Body of pancreas (tissue), 4 donors: ENCODE measurements around the gene ACKR2. TPM values are rescaled to one million over a fixed set of nuclear protein-coding genes. Genes with fewer than 3 reads are reported as not detected.
A peak's percentile ranks its signal among the peaks of the same experiment; 100 is the strongest.

Experiments used
- ATAC-seq: fragments of 150-250 bp; one replicate; pipeline ENCODE4 v1.9.1; 2016
- DNase-seq, 4 donors: peaks; one replicate each; pipeline ENCODE4 v3.0.0-alpha.2; 2019
- H3K27ac ChIP-seq, 4 donors: fragments of 200-600 bp; sonication (generic); 1 replicate in 3 of 4; 2 replicates in 1 of 4; pipeline versions ENCODE4 v1.5.1 to v1.6.1; 2016 to 2019; ENCODE audit warnings: mild to moderate bottlenecking in 1 of 4, mixed read lengths in 1 of 4, moderate library complexity in 1 of 4
- H3K27me3 ChIP-seq, 2 donors: fragments of 200-600 bp; sonication (generic); one replicate each; pipeline ENCODE4 v1.6.0; 2016; ENCODE audit warnings: mild to moderate bottlenecking in 1 of 2
- H3K36me3 ChIP-seq, 2 donors: fragments of 200-600 bp; sonication (generic); replicated peaks in 1 of 2; 2 replicates each; pipeline ENCODE4 v1.5.1; 2016; ENCODE audit warnings: low read depth in 2 of 2; ENCODE audit not compliant: insufficient read depth in 1 of 2
- H3K4me1 ChIP-seq: fragments of 200-600 bp; sonication (generic); one replicate; pipeline ENCODE4 v1.6.0; 2016
- H3K4me3 ChIP-seq, 2 donors: fragments of 200-600 bp; sonication (generic); 1 replicate in 1 of 2; 2 replicates in 1 of 2; pipeline ENCODE4 v1.5.1; 2016 to 2019
- H3K9me3 ChIP-seq, 3 donors: fragments of 200-600 bp; sonication (generic); 1 replicate in 2 of 3; 2 replicates in 1 of 3; pipeline ENCODE4 v1.5.1; 2016
- POLR2A ChIP-seq, 3 donors: fragments of 450-650 bp; IDR thresholded peaks; one replicate each; pipeline ENCODE4 v1.6.1; 2016; ENCODE audit warnings: antibody characterized with exemption in 3 of 3, mild to moderate bottlenecking in 2 of 3
- whole genome bisulfite sequencing, 2 donors: methylation state at CpG; one replicate each; pipeline ENCODE4 v1.1.5; 2017; 5-methylcytosine and 5-hydroxymethylcytosine counted together
- intact Hi-C: fragments of 100-400 bp; cut with DNase I; formaldehyde crosslinking; loops from one replicate; pipeline ENCODE4 v1.15.1; 2023
- total RNA-seq, 2 donors: library from RNA; depleted of rRNA; stranded (reverse); fragments of >200 nt; gene quantifications; one replicate each; pipeline ENCODE4 v1.1.0, GENCODE V29; 2016
- TF ChIP-seq, protein P1 (sequence below), 7 experiments: fragments of 450-650 bp in 4 of 7; fragments of 200-600 bp in 3 of 7; sonication (generic) in 3 of 7; IDR thresholded peaks; one replicate each; pipeline ENCODE4 v1.5.1; 2016 to 2019; ENCODE audit warnings: antibody characterized with exemption in 7 of 7

The ACKR2 gene
- total RNA-seq, 2 donors from 2014 or later, result 3.3 to 3.4 TPM

DNA sequence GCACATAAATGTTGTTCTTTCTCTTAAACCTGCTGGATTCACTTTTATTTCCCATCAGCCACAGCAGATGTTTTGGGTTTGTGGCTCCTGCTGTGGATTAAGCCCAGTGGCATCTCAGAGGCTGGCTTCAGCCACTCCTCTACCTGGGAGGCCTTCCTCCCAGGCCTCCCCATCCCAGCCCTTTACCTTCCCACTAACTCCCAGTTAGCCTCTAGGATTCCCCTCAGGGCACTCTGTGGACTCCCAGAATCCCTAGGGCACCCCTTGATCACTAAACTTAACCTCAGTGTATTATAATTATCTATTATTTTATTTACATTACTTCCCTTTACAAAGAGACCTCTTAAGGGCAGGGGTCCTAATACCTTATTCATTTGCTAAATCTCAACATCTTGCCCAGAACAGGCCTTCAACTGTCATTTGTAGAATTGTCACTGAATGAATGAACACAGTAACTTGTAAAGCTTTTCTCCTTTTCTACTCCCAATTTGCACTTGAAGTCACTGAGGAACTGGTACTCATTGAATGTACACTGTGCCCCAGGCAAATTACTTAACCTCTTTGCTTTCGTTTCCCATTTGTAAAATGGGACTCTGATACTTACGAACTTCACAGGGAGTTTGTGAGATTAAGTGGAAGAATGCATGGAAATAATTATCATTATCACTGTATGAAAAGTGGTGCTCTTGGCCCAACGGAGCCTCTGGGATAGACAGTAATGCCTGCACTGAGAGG lies 44.5 kb upstream of the ACKR2 start:
- no peak for TF ChIP-seq POLR2A (IDR thresholded peaks at IDR 0.05)
- TF ChIP-seq, protein P1, sequence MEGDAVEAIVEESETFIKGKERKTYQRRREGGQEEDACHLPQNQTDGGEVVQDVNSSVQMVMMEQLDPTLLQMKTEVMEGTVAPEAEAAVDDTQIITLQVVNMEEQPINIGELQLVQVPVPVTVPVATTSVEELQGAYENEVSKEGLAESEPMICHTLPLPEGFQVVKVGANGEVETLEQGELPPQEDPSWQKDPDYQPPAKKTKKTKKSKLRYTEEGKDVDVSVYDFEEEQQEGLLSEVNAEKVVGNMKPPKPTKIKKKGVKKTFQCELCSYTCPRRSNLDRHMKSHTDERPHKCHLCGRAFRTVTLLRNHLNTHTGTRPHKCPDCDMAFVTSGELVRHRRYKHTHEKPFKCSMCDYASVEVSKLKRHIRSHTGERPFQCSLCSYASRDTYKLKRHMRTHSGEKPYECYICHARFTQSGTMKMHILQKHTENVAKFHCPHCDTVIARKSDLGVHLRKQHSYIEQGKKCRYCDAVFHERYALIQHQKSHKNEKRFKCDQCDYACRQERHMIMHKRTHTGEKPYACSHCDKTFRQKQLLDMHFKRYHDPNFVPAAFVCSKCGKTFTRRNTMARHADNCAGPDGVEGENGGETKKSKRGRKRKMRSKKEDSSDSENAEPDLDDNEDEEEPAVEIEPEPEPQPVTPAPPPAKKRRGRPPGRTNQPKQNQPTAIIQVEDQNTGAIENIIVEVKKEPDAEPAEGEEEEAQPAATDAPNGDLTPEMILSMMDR (IDR thresholded peaks at IDR 0.05), result no peak
- intact Hi-C loops, result no loop called here
- no peaks in the 10 kb centered on the region for H3K9me3 ChIP-seq
- 78 to 87% methylated on average over 3 of the region's 3 CpGs for WGBS, 2 donors
- H3K4me3 ChIP-seq, result no peak overlapping the region
- no peaks in the 10 kb centered on the region for H3K36me3 ChIP-seq
- no peak for ATAC-seq
- no peak for DNase-seq
- peaks cover 4% of the 10 kb centered on the region for H3K4me1 ChIP-seq
- peak overlapping the region in 1 of 4 donors; percentile 28 for H3K27ac ChIP-seq
- no peaks in the 10 kb centered on the region for H3K27me3 ChIP-seq

DNA sequence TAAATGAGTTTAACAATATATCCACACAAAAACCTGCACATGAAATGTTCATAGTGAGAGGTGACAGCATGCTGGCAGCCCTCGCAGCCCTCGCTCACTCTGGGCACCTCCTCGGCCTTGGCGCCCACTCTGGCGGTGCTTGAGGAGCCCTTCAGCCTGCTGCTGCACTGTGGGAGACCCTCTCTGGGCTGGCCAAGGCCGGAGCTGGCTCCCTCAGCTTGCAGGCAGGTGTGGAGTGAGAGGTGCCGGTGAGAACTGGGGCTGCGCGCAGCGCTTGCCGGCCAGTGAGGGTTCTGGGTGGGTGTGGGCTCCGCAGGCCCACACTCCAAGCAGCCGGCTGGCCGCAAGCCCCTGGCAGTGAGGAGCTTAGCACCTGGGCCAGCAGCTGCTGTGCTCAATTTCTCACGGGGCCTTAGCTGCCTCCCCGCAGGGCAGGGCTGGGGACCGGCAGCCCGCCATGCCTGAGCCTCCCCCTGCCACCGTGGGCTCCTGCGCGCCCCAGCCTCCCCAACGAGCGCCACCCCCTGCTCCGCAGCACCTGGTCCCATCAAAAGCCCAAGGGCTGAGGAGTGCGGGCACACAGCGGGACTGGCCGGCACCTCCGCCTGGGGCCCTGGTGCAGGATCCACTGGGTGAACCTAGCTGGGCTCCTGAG lies 39.6 kb upstream of the ACKR2 start:
- intact Hi-C loops, result no loop called here
- H3K36me3 ChIP-seq, result no peaks in the 10 kb centered on the region
- H3K4me3 ChIP-seq, result no peak overlapping the region
- DNase-seq, result no peak
- no peak overlapping the region for H3K27ac ChIP-seq
- TF ChIP-seq, protein P1 (IDR thresholded peaks at IDR 0.05), result no peak
- no peak for TF ChIP-seq POLR2A (IDR thresholded peaks at IDR 0.05)
- ATAC-seq, result no peak
- H3K27me3 ChIP-seq, result no peaks in the 10 kb centered on the region
- H3K9me3 ChIP-seq, result no peaks in the 10 kb centered on the region
- 93 to 100% methylated on average over 4 to 25 of the region's 28 CpGs for WGBS, 2 donors
- peaks cover 6% of the 10 kb centered on the region for H3K4me1 ChIP-seq

DNA sequence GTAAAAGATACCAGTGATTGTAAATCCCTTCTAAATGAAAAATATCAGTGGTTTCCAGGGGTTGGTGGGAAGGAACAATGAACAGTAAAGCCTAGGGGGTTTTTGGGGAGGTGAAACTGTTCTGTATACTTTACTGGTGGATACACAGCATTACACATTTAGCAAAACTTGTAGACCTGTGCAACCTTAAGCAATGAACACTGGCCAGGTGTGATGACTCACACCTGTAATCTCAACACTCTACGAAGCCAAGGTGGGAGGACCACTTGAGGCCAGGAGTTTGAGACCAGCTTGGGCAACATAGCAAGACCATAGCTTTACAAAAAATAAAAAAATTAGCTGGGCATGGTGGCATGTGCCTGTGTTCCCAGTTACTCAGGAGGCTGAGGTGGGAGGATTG lies 38.0 kb upstream of the ACKR2 start:
- no peak for ATAC-seq

DNA sequence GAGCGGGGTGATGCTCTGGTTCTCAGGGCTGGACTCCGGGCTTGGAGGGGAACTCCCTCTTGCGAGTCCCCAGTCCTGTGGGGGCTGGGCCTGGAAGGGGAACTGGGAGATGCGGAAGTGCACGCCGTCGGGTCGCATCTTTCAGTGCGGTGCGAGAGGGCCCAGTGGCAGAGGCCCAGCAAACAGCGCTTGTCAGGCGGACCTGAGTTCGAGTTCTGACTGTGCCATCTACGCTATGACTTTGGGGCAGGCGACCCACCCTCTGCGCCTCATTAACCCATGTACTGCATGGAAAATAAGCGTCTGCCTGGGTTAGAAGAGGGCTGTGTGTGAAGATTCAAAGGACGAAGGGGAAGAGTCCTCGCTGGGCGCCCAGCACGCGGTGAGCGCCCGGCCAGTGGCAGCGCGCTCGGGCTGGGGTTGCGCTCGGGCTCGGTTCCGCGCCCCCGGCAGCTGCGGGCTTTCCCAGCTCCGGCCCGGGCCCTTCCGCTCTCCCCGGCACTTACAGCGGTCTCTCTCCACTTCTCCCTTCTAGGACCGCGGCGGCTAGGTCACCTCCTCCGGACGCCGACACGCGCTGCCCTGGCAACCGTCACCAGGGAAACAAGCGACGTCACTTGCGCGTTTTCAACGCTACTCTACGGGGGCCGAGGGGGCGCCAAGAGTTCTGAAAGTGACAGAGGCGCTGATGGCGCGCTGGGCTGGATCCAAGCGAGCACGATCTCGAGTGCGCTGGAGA lies 36.4 kb upstream of the ACKR2 start, which contains the start of gene CCDC13:
TSS of gene CCDC13 (minus strand) at position 584 of the 739 bp plus-strand sequence. CDS start 14,908 bp downstream, outside the sequence.
- WGBS, 2 donors, result 3 to 5% methylated on average over 32 to 63 of the region's 63 CpGs
- DNase-seq (peak; percentile 91 to 97 (median 94)), ATAC-seq (peak; percentile 96)
- Histone ChIP-seq H3K36me3 (no peaks in the 10 kb centered on the region), H3K4me1 (peaks cover 6% of the 10 kb centered on the region), H3K9me3 (no peaks in the 10 kb centered on the region), H3K27ac (peak within 1 kb of the TSS in 3 of 4 donors; percentile 39 to 79 (median 69)), H3K27me3 (no peaks in the 10 kb centered on the region), H3K4me3 (peak within 1 kb of the TSS in 1 of 2 donors; percentile 12)
- intact Hi-C loops, result no loop called here
- TF ChIP-seq POLR2A (IDR thresholded peaks at IDR 0.05), result peak in 2 of 3 donors; percentile 44 to 57
- TF ChIP-seq, protein P1 (IDR thresholded peaks at IDR 0.05), result no peak

More for the DNA sequence above, 38.0 kb upstream of the ACKR2 start:
- 24 to 30% methylated on average over 1 of the region's 1 CpG for WGBS, 2 donors
- Histone ChIP-seq H3K36me3 (no peaks in the 10 kb centered on the region), H3K27ac (no peak overlapping the region), H3K27me3 (no peaks in the 10 kb centered on the region), H3K9me3 (no peaks in the 10 kb centered on the region), H3K4me3 (no peak overlapping the region), H3K4me1 (peaks cover 6% of the 10 kb centered on the region)
- TF ChIP-seq POLR2A (IDR thresholded peaks at IDR 0.05), result no peak
- TF ChIP-seq, protein P1 (IDR thresholded peaks at IDR 0.05), result no peak
- intact Hi-C loops, result no loop called here
- DNase-seq, result no peak
